Caco-2 (cell line): ENCODE results near the gene SH2B3. TPM values are rescaled to one million over a fixed set of nuclear protein-coding genes. Genes with fewer than 3 reads are reported as not detected.

Experiments used
- BruUV-seq: library from RNA; stranded (reverse); fragments of 400-500 nt; replicated peaks from 2 replicates; lab custom pipeline; 2021; lab: Mats Ljungman, UMichigan
- CTCF ChIA-PET: fragments of 300-600 bp; sonication (Branson Sonifier 250); formaldehyde crosslinking; loops from one replicate; lab custom pipeline; 2022; ENCODE audit warnings: antibody characterized with exemption; lab: Charles Lee
- POLR2A ChIA-PET: fragments of 300-600 bp; sonication (Branson Sonifier 250); formaldehyde crosslinking; loops from one replicate; lab custom pipeline; 2022; ENCODE audit warnings: antibody characterized with exemption; lab: Charles Lee
- DNase-seq, 2 experiments: peaks; one replicate each; pipeline versions ENCODE4 v3.0.0 to v3.0.0-alpha.2; 2020 to 2022
- H3K27me3 ChIP-seq: replicated peaks from 2 replicates; pipeline ENCODE4 v1.6.0; 2011; ENCODE audit warnings: low read length; ENCODE audit not compliant: control insufficient read depth, insufficient read depth
- H3K36me3 ChIP-seq: 2 replicates; pipeline ENCODE4 v1.5.1; 2011; ENCODE audit warnings: low read length; ENCODE audit not compliant: control insufficient read depth, insufficient read depth
- H3K4me1 ChIP-seq: fragments of 250-450 bp; sonication (Bioruptor Pico); 2 replicates; pipeline ENCODE4 v1.5.1; 2020; ENCODE audit warnings: mild to moderate bottlenecking
- H3K4me3 ChIP-seq: 2 replicates; pipeline ENCODE4 v1.5.1; 2011; ENCODE audit warnings: low read depth, mild to moderate bottlenecking, control low read depth, low read length
- H3K9me3 ChIP-seq: fragments of 250-450 bp; sonication (Bioruptor Pico); 2 replicates; pipeline ENCODE4 v1.5.1; 2020; ENCODE audit warnings: mild to moderate bottlenecking, moderate library complexity
- H3K27ac Mint-ChIP-seq: one replicate; pipeline ENCODE4 v1.8.0; 2022; ENCODE audit warnings: mixed read lengths; ENCODE audit not compliant: unreplicated experiment
- H3K27me3 Mint-ChIP-seq: one replicate; pipeline ENCODE4 v1.8.0; 2022; ENCODE audit warnings: mixed read lengths; ENCODE audit not compliant: insufficient read depth, unreplicated experiment
- H3K36me3 Mint-ChIP-seq: one replicate; pipeline ENCODE4 v1.8.0; 2022; ENCODE audit warnings: mild to moderate bottlenecking, mixed read lengths; ENCODE audit not compliant: insufficient read depth, unreplicated experiment
- H3K4me1 Mint-ChIP-seq: one replicate; pipeline ENCODE4 v1.8.0; 2022; ENCODE audit warnings: low read depth, mixed read lengths; ENCODE audit not compliant: unreplicated experiment
- H3K4me3 Mint-ChIP-seq: one replicate; pipeline ENCODE4 v1.8.0; 2022; ENCODE audit warnings: mild to moderate bottlenecking, moderate library complexity, mixed read lengths; ENCODE audit not compliant: unreplicated experiment
- H3K9me3 Mint-ChIP-seq: one replicate; pipeline ENCODE4 v1.8.0; 2022; ENCODE audit warnings: mixed read lengths; ENCODE audit not compliant: unreplicated experiment
- CTCF ChIP-seq, 2 experiments: fragments of 200-600 bp in 1 of 2; IDR thresholded peaks; 1 replicate in 1 of 2; 2 replicates in 1 of 2; pipeline versions ENCODE4 v1.5.1 to v1.8.0; 2011 to 2022; ENCODE audit warnings: antibody characterized with exemption in 1 of 2, control low read depth in 1 of 2, inconsistent platforms in 1 of 2, low read depth in 1 of 2, low read length in 1 of 2, mild to moderate bottlenecking in 1 of 2, moderate library complexity in 1 of 2; ENCODE audit not compliant: insufficient read depth in 1 of 2, severe bottlenecking in 1 of 2, unreplicated experiment in 1 of 2
- intact Hi-C: fragments of 100-400 bp; cut with micrococcal nuclease; formaldehyde crosslinking; loops from one replicate; pipeline ENCODE4 v1.10.0; 2022; ENCODE audit not compliant: unreplicated experiment
- total RNA-seq: library from RNA; stranded (reverse); gene quantifications from 2 replicates; pipeline ENCODE4 v1.2.3, GENCODE V29; 2022

The SH2B3 gene
- total RNA-seq, 1 experiment from 2014 or later: 16.1 TPM

DNA sequence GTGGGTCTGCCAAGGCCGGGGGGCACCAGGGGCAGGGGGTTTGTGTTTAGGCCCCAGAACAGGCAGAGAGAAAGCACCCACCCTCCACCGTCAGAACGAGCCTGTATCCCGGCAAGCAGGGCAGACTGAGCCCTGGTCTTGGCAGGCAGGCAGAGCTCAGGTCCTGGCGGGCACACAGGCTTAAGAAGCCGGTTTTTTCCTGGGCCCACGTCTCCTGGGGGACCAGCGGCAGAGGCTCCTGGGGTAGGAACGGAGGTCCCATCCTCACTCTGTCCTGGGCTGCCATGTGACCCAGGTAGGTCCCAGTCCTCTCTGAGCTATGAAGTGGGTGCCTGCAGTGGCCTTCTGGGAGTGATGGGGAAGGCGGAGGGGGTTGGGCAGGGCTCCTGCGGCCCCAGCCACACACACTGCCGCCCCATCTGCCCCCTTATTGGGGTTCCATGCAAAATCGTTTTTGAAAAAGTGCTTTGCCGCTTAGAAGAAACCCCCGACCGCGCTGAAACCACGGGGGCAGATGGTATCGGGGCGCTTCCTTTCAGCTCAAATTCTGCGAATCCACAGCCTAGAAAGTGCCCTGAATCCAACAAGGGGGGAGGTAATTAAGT, 24.2 kb downstream of the SH2B3 start:
- TF ChIP-seq CTCF (IDR thresholded peaks at IDR 0.05; ENCODE audit: insufficient read depth in 1 of 2, low read depth in 1 of 2, low read length in 1 of 2, severe bottlenecking in 1 of 2, unreplicated experiment in 1 of 2): no peak
- no peaks in the 10 kb centered on the region for H3K9me3 ChIP-seq
- H3K4me1 Mint-ChIP-seq: peaks cover 21% of the 10 kb centered on the region
- no peak overlapping the region for H3K4me3 Mint-ChIP-seq
- no peak overlapping the region for H3K27ac Mint-ChIP-seq
- no TSS peak for BruUV-seq
- no peaks in the 10 kb centered on the region for H3K27me3 ChIP-seq
- H3K4me1 ChIP-seq: no peaks in the 10 kb centered on the region
- H3K36me3 Mint-ChIP-seq: peaks cover 25% of the 10 kb centered on the region
- H3K27me3 Mint-ChIP-seq: no peaks in the 10 kb centered on the region
- intact Hi-C loops: no loop called here
- CTCF ChIA-PET: no interaction called here
- no peaks in the 10 kb centered on the region for H3K9me3 Mint-ChIP-seq
- no peak overlapping the region for H3K4me3 ChIP-seq
- no peaks in the 10 kb centered on the region for H3K36me3 ChIP-seq
- no peak for DNase-seq
- POLR2A ChIA-PET: no interaction called here

GRCh38 chr12:111430433-111431353, 25.0 kb downstream of the SH2B3 start:
- POLR2A ChIA-PET: interaction anchor here (0.6 kb wide), 1 partner anchor 12 kb away, joined by 3 read pairs; no protein-coding TSS in a partner anchor
- Mint-ChIP-seq H3K27me3 (no peaks in the 10 kb centered on the region), H3K36me3 (peaks cover 23% of the 10 kb centered on the region), H3K9me3 (no peaks in the 10 kb centered on the region), H3K4me3 (no peak overlapping the region), H3K27ac (peak overlapping the region; percentile 9), H3K4me1 (peaks cover 17% of the 10 kb centered on the region)
- DNase-seq: no peak
- BruUV-seq: no TSS peak
- H3K9me3 ChIP-seq: no peaks in the 10 kb centered on the region
- no peaks in the 10 kb centered on the region for H3K27me3 ChIP-seq
- H3K4me1 ChIP-seq: no peaks in the 10 kb centered on the region
- H3K4me3 ChIP-seq: no peak overlapping the region
- no peaks in the 10 kb centered on the region for H3K36me3 ChIP-seq
- intact Hi-C loops: no loop called here
- no peak for TF ChIP-seq CTCF (IDR thresholded peaks at IDR 0.05; ENCODE audit: insufficient read depth in 1 of 2, low read depth in 1 of 2, low read length in 1 of 2, severe bottlenecking in 1 of 2, unreplicated experiment in 1 of 2)
- CTCF ChIA-PET: interaction anchor here (1.1 kb wide), 1 partner anchor 21 kb away, joined by 3 read pairs; no protein-coding TSS in a partner anchor

DNA sequence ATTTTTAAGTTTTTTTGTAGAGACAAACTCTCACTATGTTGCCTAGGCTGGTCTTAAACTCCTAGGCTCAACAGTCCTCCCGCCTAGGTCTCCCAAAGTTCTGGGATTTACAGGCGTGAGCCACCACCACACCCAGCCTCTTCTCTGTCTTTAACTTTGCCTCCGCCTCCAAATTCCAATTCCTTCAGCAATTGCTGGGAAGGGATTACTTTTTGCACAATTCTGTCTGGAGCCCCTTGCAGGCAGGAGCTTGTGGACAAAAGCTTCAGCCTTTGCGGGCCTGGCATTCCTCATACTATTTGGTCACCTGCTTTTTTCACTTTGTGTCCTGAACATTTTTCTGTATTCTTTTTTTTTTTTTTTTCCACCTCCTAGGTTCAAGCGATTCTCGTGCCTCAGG, 26.0 kb downstream of the SH2B3 start:
- H3K4me1 ChIP-seq: no peaks in the 10 kb centered on the region
- ChIA-PET POLR2A (interaction anchor here (0.7 kb wide), 1 partner anchor 72 kb away, joined by 7 read pairs; no protein-coding TSS in a partner anchor), CTCF (interaction anchor here (0.6 to 1.4 kb wide), 4 partner anchors 11 to 159 kb away, joined by 3 to 6 read pairs (median 4); no protein-coding TSS in a partner anchor)
- H3K9me3 ChIP-seq: no peaks in the 10 kb centered on the region
- no peaks in the 10 kb centered on the region for H3K36me3 ChIP-seq
- Mint-ChIP-seq H3K36me3 (peaks cover 28% of the 10 kb centered on the region), H3K27me3 (no peaks in the 10 kb centered on the region), H3K4me1 (peaks cover 17% of the 10 kb centered on the region), H3K9me3 (no peaks in the 10 kb centered on the region), H3K27ac (peak overlapping the region; percentile 9), H3K4me3 (no peak overlapping the region)
- peak in 1 of 2 experiments; percentile 58 for DNase-seq
- no peak for TF ChIP-seq CTCF (IDR thresholded peaks at IDR 0.05; ENCODE audit: insufficient read depth in 1 of 2, low read depth in 1 of 2, low read length in 1 of 2, severe bottlenecking in 1 of 2, unreplicated experiment in 1 of 2)
- no peak overlapping the region for H3K4me3 ChIP-seq
- no TSS peak for BruUV-seq
- intact Hi-C loops: no loop called here
- H3K27me3 ChIP-seq: no peaks in the 10 kb centered on the region
